ENCODE data around the gene S100A10. TPM values are rescaled to one million over a fixed set of nuclear protein-coding genes. Genes with fewer than 3 reads are reported as not detected.

The S100A10 gene
- total RNA-seq, 1 experiment from 2014 or later: 161 TPM

GRCh38 chr1:152005360-152005912, 11.8 kb upstream of the S100A10 start (continued):
- no peak for TF ChIP-seq NFE2L1 (CRISPR knock-in tag; IDR thresholded peaks at IDR 0.05)
- no peak for TF ChIP-seq NFYB (CRISPR knock-in tag; conservative IDR thresholded peaks at IDR 0.05; ENCODE audit: low read depth)
- TF ChIP-seq, protein P1, sequence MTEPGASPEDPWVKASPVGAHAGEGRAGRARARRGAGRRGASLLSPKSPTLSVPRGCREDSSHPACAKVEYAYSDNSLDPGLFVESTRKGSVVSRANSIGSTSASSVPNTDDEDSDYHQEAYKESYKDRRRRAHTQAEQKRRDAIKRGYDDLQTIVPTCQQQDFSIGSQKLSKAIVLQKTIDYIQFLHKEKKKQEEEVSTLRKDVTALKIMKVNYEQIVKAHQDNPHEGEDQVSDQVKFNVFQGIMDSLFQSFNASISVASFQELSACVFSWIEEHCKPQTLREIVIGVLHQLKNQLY (CRISPR knock-in tag; IDR thresholded peaks at IDR 0.05): no peak
- no peak for TF ChIP-seq ZBTB21 (CRISPR knock-in tag; IDR thresholded peaks at IDR 0.05; ENCODE audit: borderline replicate concordance)
- no peak for TF ChIP-seq PRRX2 (CRISPR knock-in tag; IDR thresholded peaks at IDR 0.05)
- no peak for TF ChIP-seq USF1 (CRISPR knock-in tag; IDR thresholded peaks at IDR 0.05)
- no peak for TF ChIP-seq FOXK1 (CRISPR knock-in tag; IDR thresholded peaks at IDR 0.05)
- TF ChIP-seq, protein P2, sequence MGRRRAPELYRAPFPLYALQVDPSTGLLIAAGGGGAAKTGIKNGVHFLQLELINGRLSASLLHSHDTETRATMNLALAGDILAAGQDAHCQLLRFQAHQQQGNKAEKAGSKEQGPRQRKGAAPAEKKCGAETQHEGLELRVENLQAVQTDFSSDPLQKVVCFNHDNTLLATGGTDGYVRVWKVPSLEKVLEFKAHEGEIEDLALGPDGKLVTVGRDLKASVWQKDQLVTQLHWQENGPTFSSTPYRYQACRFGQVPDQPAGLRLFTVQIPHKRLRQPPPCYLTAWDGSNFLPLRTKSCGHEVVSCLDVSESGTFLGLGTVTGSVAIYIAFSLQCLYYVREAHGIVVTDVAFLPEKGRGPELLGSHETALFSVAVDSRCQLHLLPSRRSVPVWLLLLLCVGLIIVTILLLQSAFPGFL (CRISPR knock-in tag; IDR thresholded peaks at IDR 0.05; ENCODE audit: borderline replicate concordance): no peak
- TF ChIP-seq SP1 (CRISPR knock-in tag; conservative IDR thresholded peaks at IDR 0.05): no peak

DNA sequence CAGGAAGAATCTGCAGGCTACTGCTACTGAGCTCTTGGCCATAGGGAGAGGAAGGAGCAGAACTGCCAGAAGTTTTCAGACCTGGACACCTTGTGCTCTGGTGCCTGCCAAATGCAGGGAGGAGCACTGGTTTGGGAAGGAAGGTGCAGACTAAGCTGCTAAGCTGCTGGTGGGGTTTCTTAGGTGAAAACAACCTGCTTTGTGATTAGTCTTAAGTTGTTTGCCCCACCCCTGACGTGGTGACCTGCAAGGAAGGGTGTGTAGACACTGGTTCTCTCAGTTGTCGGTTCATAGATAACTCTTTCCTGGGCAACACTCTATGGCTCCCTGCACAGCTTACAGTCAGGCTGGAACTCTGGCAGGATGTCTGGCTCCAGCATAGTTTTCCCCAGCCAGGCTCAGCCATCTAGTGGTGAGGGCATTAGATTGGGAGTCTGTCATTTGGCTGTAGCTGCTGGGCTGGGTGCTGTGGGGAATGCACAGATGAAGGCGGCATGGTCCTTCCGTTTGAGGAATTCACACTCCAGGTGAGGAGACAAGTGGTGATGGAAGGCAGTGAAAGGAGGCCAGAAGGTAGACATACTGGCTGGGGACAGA, 10.3 kb upstream of the S100A10 start:
- Mint-ChIP-seq H3K27me3 (ENCODE audit: low read depth) (peaks cover 4% of the 10 kb centered on the region), H3K4me3 (no peak overlapping the region), H3K27ac (no peak overlapping the region), H3K4me1 (peaks cover 18% of the 10 kb centered on the region), H3K36me3 (no peaks in the 10 kb centered on the region), H3K9me3 (no peaks in the 10 kb centered on the region)
- ChIA-PET CTCF (interaction anchor here (0.7 to 7.9 kb wide), 14 partner anchors 11 to 288 kb away, joined by 3 to 293 read pairs (median 8); partner anchors contain the start of genes S100A10 and S100A11), POLR2A (no interaction called here)
- peak; percentile 34 for DNase-seq (ENCODE audit: low spot score)
- peak; percentile 86 for ATAC-seq
- TF ChIP-seq USF1 (CRISPR knock-in tag; IDR thresholded peaks at IDR 0.05) (no peak), ZNF416 (CRISPR knock-in tag; IDR thresholded peaks at IDR 0.05) (no peak), ZSCAN18 (CRISPR knock-in tag; IDR thresholded peaks at IDR 0.05) (no peak), TCF7 (CRISPR knock-in tag; IDR thresholded peaks at IDR 0.05; ENCODE audit: low read depth) (no peak), ELF4 (CRISPR knock-in tag; IDR thresholded peaks at IDR 0.05; ENCODE audit: low read depth) (no peak), KAT7 (CRISPR knock-in tag; IDR thresholded peaks at IDR 0.05; ENCODE audit: borderline replicate concordance) (no peak), ZMAT4 (CRISPR knock-in tag; IDR thresholded peaks at IDR 0.05) (no peak), HMGA2 (CRISPR knock-in tag; IDR thresholded peaks at IDR 0.05) (no peak), ZNF317 (CRISPR knock-in tag; IDR thresholded peaks at IDR 0.05; ENCODE audit: borderline replicate concordance, low read depth) (no peak), SP1 (CRISPR knock-in tag; conservative IDR thresholded peaks at IDR 0.05) (no peak), AR (CRISPR knock-in tag; IDR thresholded peaks at IDR 0.05) (no peak), SOX15 (CRISPR knock-in tag; IDR thresholded peaks at IDR 0.05) (no peak), JAZF1 (CRISPR knock-in tag; IDR thresholded peaks at IDR 0.05) (no peak), RELA (CRISPR knock-in tag; IDR thresholded peaks at IDR 0.05; ENCODE audit: borderline replicate concordance) (no peak), ESRRA (CRISPR knock-in tag; IDR thresholded peaks at IDR 0.05; ENCODE audit: borderline replicate concordance) (no peak), TP53 (CRISPR knock-in tag; IDR thresholded peaks at IDR 0.05) (no peak), FOXJ3 (CRISPR knock-in tag; IDR thresholded peaks at IDR 0.05; ENCODE audit: borderline replicate concordance) (no peak)
- TF ChIP-seq, protein P3, sequence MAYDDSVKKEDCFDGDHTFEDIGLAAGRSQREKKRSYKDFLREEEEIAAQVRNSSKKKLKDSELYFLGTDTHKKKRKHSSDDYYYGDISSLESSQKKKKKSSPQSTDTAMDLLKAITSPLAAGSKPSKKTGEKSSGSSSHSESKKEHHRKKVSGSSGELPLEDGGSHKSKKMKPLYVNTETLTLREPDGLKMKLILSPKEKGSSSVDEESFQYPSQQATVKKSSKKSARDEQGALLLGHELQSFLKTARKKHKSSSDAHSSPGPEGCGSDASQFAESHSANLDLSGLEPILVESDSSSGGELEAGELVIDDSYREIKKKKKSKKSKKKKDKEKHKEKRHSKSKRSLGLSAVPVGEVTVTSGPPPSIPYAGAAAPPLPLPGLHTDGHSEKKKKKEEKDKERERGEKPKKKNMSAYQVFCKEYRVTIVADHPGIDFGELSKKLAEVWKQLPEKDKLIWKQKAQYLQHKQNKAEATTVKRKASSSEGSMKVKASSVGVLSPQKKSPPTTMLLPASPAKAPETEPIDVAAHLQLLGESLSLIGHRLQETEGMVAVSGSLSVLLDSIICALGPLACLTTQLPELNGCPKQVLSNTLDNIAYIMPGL (CRISPR knock-in tag; IDR thresholded peaks at IDR 0.05): no peak
- TF ChIP-seq, protein P2 (CRISPR knock-in tag; IDR thresholded peaks at IDR 0.05; ENCODE audit: borderline replicate concordance): no peak

Data from WTC11 (cell line).